ENCODE results near the gene CNOT8.

CNOT8 gene

GRCh38 chr5:154815025-154815424, 43.4 kb upstream of the CNOT8 start:
- ChIA-PET POLR2A (no interaction called here), CTCF (no interaction called here)
- TF ChIP-seq CTBP1 (IDR thresholded peaks at IDR 0.05; ENCODE audit: borderline replicate concordance) (no peak), ARNT (IDR thresholded peaks at IDR 0.05) (no peak), ELF4 (IDR thresholded peaks at IDR 0.05) (no peak), SUZ12 (IDR thresholded peaks at IDR 0.05) (no peak), SP1 (IDR thresholded peaks at IDR 0.05) (no peak), ZNF384 (IDR thresholded peaks at IDR 0.05) (no peak), PKNOX1 (IDR thresholded peaks at IDR 0.05) (no peak), HDGF (IDR thresholded peaks at IDR 0.05; ENCODE audit: borderline replicate concordance) (no peak), TARDBP (IDR thresholded peaks at IDR 0.05) (no peak), FOXA1 (IDR thresholded peaks at IDR 0.05) (no peak), FOXK2 (IDR thresholded peaks at IDR 0.05) (no peak), FOXM1 (IDR thresholded peaks at IDR 0.05; ENCODE audit: borderline replicate concordance) (no peak), NFRKB (IDR thresholded peaks at IDR 0.05) (no peak), LEF1 (IDR thresholded peaks at IDR 0.05; ENCODE audit: borderline replicate concordance) (no peak), L3MBTL2 (conservative IDR thresholded peaks at IDR 0.05) (no peak), BHLHE40 (IDR thresholded peaks at IDR 0.05; ENCODE audit: borderline replicate concordance) (no peak)
- DNase-seq (ENCODE audit: extremely low spot score): no peak

- DNase-seq (ENCODE audit: extremely low spot score): no peak
- CTCF ChIA-PET: no interaction called here
- no peak for TF ChIP-seq FOXA1 (IDR thresholded peaks at IDR 0.05)
- TF ChIP-seq CTBP1 (IDR thresholded peaks at IDR 0.05; ENCODE audit: borderline replicate concordance): no peak
- TF ChIP-seq NFRKB (IDR thresholded peaks at IDR 0.05): no peak
- no peak for TF ChIP-seq LEF1 (IDR thresholded peaks at IDR 0.05; ENCODE audit: borderline replicate concordance)
- no peak for TF ChIP-seq HDGF (IDR thresholded peaks at IDR 0.05; ENCODE audit: borderline replicate concordance)
- no peak for TF ChIP-seq PKNOX1 (IDR thresholded peaks at IDR 0.05)
- TF ChIP-seq ARNT (IDR thresholded peaks at IDR 0.05): no peak
- TF ChIP-seq FOXM1 (IDR thresholded peaks at IDR 0.05; ENCODE audit: borderline replicate concordance): no peak
- no peak for TF ChIP-seq L3MBTL2 (conservative IDR thresholded peaks at IDR 0.05)
- no peak for TF ChIP-seq SP1 (IDR thresholded peaks at IDR 0.05)
- no peak for TF ChIP-seq BHLHE40 (IDR thresholded peaks at IDR 0.05; ENCODE audit: borderline replicate concordance)
- no peak for TF ChIP-seq SUZ12 (IDR thresholded peaks at IDR 0.05)
- TF ChIP-seq ELF4 (IDR thresholded peaks at IDR 0.05): no peak
- no peak for TF ChIP-seq TARDBP (IDR thresholded peaks at IDR 0.05)
- POLR2A ChIA-PET: no interaction called here
These were observed 42.7 kb upstream of the CNOT8 start for GRCh38 chr5:154815684-154816247.

GRCh38 chr5:154816891-154817492, 41.4 kb upstream of the CNOT8 start:
- POLR2A ChIA-PET: no interaction called here
- CTCF ChIA-PET: no interaction called here

GRCh38 chr5:154817815-154818214, 40.6 kb upstream of the CNOT8 start:
- no peak for TF ChIP-seq CTBP1 (IDR thresholded peaks at IDR 0.05; ENCODE audit: borderline replicate concordance)
- TF ChIP-seq L3MBTL2 (conservative IDR thresholded peaks at IDR 0.05): no peak
- ChIA-PET CTCF (no interaction called here), POLR2A (no interaction called here)
- no peak for DNase-seq (ENCODE audit: extremely low spot score)

More at GRCh38 chr5:154816891-154817492, 41.4 kb upstream of the CNOT8 start:
- TF ChIP-seq HDGF (IDR thresholded peaks at IDR 0.05; ENCODE audit: borderline replicate concordance): no peak
- no peak for TF ChIP-seq ARNT (IDR thresholded peaks at IDR 0.05)
- no peak for TF ChIP-seq CTBP1 (IDR thresholded peaks at IDR 0.05; ENCODE audit: borderline replicate concordance)
- no peak for TF ChIP-seq PKNOX1 (IDR thresholded peaks at IDR 0.05)
- no peak for TF ChIP-seq NFRKB (IDR thresholded peaks at IDR 0.05)
- no peak for TF ChIP-seq LEF1 (IDR thresholded peaks at IDR 0.05; ENCODE audit: borderline replicate concordance)
- no peak for TF ChIP-seq ELF4 (IDR thresholded peaks at IDR 0.05)
- no peak for TF ChIP-seq FOXM1 (IDR thresholded peaks at IDR 0.05; ENCODE audit: borderline replicate concordance)
- no peak for TF ChIP-seq BHLHE40 (IDR thresholded peaks at IDR 0.05; ENCODE audit: borderline replicate concordance)
- no peak for TF ChIP-seq L3MBTL2 (conservative IDR thresholded peaks at IDR 0.05)
- no peak for TF ChIP-seq ZNF384 (IDR thresholded peaks at IDR 0.05)
- TF ChIP-seq SP1 (IDR thresholded peaks at IDR 0.05): no peak
- no peak for TF ChIP-seq SUZ12 (IDR thresholded peaks at IDR 0.05)
- TF ChIP-seq TARDBP (IDR thresholded peaks at IDR 0.05): no peak
- TF ChIP-seq FOXA1 (IDR thresholded peaks at IDR 0.05): no peak
- DNase-seq (ENCODE audit: extremely low spot score): no peak

- no peak for TF ChIP-seq LEF1 (IDR thresholded peaks at IDR 0.05; ENCODE audit: borderline replicate concordance)
- TF ChIP-seq SP1 (IDR thresholded peaks at IDR 0.05): no peak
- no peak for TF ChIP-seq HDGF (IDR thresholded peaks at IDR 0.05; ENCODE audit: borderline replicate concordance)
- TF ChIP-seq PKNOX1 (IDR thresholded peaks at IDR 0.05): no peak
- no peak for TF ChIP-seq ARNT (IDR thresholded peaks at IDR 0.05)
- no peak for TF ChIP-seq TARDBP (IDR thresholded peaks at IDR 0.05)
- no peak for TF ChIP-seq NFRKB (IDR thresholded peaks at IDR 0.05)
- TF ChIP-seq SUZ12 (IDR thresholded peaks at IDR 0.05): no peak
- TF ChIP-seq CTBP1 (IDR thresholded peaks at IDR 0.05; ENCODE audit: borderline replicate concordance): no peak
- TF ChIP-seq ELF4 (IDR thresholded peaks at IDR 0.05): no peak
- no peak for TF ChIP-seq ZNF384 (IDR thresholded peaks at IDR 0.05)
- TF ChIP-seq FOXA1 (IDR thresholded peaks at IDR 0.05): no peak
- ChIA-PET CTCF (no interaction called here), POLR2A (no interaction called here)
- DNase-seq (ENCODE audit: extremely low spot score): no peak
These were observed 39.8 kb upstream of the CNOT8 start for GRCh38 chr5:154818471-154819116.

Measured in HEK293T (cell line).